ENCODE measurements around the gene LDLRAD4. TPM values are rescaled to one million over a fixed set of nuclear protein-coding genes. Genes with fewer than 3 reads are reported as not detected.

LDLRAD4 gene
- total RNA-seq, 1 donor: 0.43 TPM

GRCh38 chr18:13184396-13184795 lies 34.2 kb upstream of the LDLRAD4 start:
- H3K4me3 ChIP-seq (ENCODE audit: low read depth, low read length): no peak overlapping the region
- no peak for TF ChIP-seq CTCF (IDR thresholded peaks at IDR 0.05; ENCODE audit: insufficient read depth, low read depth, low read length)
- DNase-seq (ENCODE audit: low read depth): no peak

DNA sequence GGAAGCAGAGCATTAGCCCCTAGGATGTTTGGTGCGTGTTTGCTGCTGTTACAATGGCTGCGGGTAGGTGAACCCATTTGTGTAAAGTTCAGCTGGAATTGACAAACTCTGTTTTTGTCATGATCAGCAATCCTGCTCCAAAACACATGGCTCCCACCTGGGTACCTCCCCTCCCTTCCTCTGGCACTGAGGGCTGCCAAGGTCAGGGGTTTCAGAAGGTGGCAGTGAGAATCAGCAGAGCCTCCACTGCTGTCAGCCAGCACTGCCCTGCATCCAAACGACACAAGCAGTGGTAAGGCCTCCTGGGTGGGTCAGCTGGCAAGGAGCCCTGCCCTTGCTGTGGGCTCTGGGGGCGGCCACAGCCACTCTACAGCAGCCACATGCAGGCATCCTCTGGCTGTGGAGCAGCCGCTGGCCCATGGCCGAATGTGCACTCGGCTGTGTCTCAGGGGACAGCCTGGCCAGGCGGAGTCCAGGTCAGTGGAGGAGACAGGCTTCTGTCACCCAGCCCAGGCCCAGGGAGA lies 32.8 kb upstream of the LDLRAD4 start:
- no peak for TF ChIP-seq CTCF (IDR thresholded peaks at IDR 0.05; ENCODE audit: insufficient read depth, low read depth, low read length)
- no peak overlapping the region for H3K4me3 ChIP-seq (ENCODE audit: low read depth, low read length)
- no peak for DNase-seq (ENCODE audit: low read depth)

GRCh38 chr18:13186687-13187086 lies 31.9 kb upstream of the LDLRAD4 start:
- DNase-seq (ENCODE audit: low read depth): no peak
- no peak for TF ChIP-seq CTCF (IDR thresholded peaks at IDR 0.05; ENCODE audit: insufficient read depth, low read depth, low read length)
- no peak overlapping the region for H3K4me3 ChIP-seq (ENCODE audit: low read depth, low read length)

DNA sequence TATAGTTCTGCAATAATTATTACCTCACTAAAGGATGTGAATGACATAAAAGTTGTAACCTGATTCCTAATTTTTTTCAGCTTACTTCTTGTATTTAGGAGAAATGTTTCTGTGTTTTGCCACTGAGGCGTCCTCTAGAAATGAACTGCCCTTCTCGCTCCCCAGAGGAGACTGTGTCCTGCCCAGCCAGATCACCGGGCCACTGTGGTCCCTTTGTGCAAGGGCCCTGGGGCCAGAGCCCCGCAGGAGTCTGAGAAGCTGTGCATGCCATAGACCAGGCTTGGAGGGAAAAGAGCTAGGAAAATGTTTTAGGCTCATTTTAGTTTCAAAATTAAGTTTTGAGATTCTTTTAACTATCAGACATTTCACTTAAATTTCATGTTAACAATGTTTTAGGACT lies 31.1 kb upstream of the LDLRAD4 start:
- no peak for TF ChIP-seq CTCF (IDR thresholded peaks at IDR 0.05; ENCODE audit: insufficient read depth, low read depth, low read length)

DNA sequence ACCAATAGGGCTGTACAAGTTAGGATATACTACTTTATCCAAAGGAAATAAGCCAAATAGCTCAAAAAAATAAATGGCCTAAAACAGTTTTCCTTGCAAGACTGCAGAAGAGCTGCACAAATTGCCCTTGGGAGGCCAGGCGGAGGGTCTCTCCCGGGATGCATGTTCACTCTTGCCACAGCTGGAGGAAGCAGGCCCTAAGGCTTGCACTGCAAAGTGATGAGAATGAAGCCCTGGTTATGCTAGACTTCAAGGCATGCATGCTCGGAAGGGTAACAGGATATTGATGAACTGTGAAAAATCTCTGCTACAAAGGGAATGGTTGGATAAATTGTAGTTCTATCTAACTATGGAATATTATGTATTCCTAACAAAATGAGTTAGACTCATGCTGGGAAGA lies 27.5 kb upstream of the LDLRAD4 start:
- no peak for TF ChIP-seq CTCF (IDR thresholded peaks at IDR 0.05; ENCODE audit: insufficient read depth, low read depth, low read length)
- no peak overlapping the region for H3K4me3 ChIP-seq (ENCODE audit: low read depth, low read length)
- no peak for DNase-seq (ENCODE audit: low read depth)

More for the DNA sequence above, 31.1 kb upstream of the LDLRAD4 start:
- no peak for DNase-seq (ENCODE audit: low read depth)
- no peak overlapping the region for H3K4me3 ChIP-seq (ENCODE audit: low read depth, low read length)

- peak; percentile 50 for DNase-seq (ENCODE audit: low read depth)
- no peak overlapping the region for H3K4me3 ChIP-seq (ENCODE audit: low read depth, low read length)
- TF ChIP-seq CTCF (IDR thresholded peaks at IDR 0.05; ENCODE audit: insufficient read depth, low read depth, low read length): no peak
Measured at GRCh38 chr18:13191779-13192178, 26.8 kb upstream of the LDLRAD4 start.

DNA sequence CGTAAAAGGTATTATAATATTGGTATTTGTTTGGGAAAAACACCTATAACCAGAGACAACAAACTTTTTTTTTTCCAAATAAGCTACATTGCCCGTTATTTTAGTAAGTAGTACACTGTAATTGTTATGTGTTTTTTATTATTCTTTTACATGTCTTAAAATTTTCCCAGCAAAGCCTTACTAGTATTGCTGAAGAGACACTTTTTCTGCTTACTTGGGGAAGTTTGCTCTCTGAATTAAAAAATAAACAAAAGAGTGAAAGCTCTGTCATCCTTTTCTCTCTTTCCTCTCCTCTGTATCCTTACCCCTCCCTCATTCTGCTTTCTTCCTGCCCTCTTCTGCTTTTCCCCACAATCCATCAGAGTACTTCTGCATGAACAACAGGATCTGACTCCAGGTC lies 25.6 kb upstream of the LDLRAD4 start:
- no peak overlapping the region for H3K4me3 ChIP-seq (ENCODE audit: low read depth, low read length)
- DNase-seq (ENCODE audit: low read depth): no peak
- TF ChIP-seq CTCF (IDR thresholded peaks at IDR 0.05; ENCODE audit: insufficient read depth, low read depth, low read length): no peak

Data from fibroblast of villous mesenchyme (primary cell).